ENCODE data around the gene UBC. TPM values are rescaled to one million over a fixed set of nuclear protein-coding genes. Genes with fewer than 3 reads are reported as not detected.

Gene UBC
- total and polyA plus RNA-seq, 9 of the 15 experiments (the other 6 are each of a cell fraction or from before 2014, with no cell fraction given), result 533 to 1,153 (median 813) TPM

GRCh38 chr12:124917135-124917840, 2.8 kb upstream of the UBC start (continued):
- TF ChIP-seq ZNF639 (CRISPR knock-in tag; conservative IDR thresholded peaks at IDR 0.05 in 1 of 2, IDR thresholded peaks at IDR 0.05 in 1 of 2), result peak in 1 of 2 experiments; percentile 83; a peak in 2 of 4 replicates
- TF ChIP-seq ZNF253 (CRISPR knock-in tag; conservative IDR thresholded peaks at IDR 0.05), result no peak
- peak; percentile 44; the same call in 1 of the 2 replicates for TF ChIP-seq NFRKB (IDR thresholded peaks at IDR 0.05; ENCODE audit: low read depth)
- TF ChIP-seq ZNF644 (tag; IDR thresholded peaks at IDR 0.05; ENCODE audit: low read depth), result no peak
- TF ChIP-seq SP1 (CRISPR knock-in tag; IDR thresholded peaks at IDR 0.05), result peak; percentile 87
- peak; percentile 94 for TF ChIP-seq PKNOX1 (IDR thresholded peaks at IDR 0.05)
- TF ChIP-seq ZBTB8A (IDR thresholded peaks at IDR 0.05; ENCODE audit: partially characterized antibody), result no peak
- TF ChIP-seq MYC (IDR thresholded peaks at IDR 0.05; ENCODE audit: low read depth, low read length), result peak; percentile 67; the same call in 1 of the 2 replicates
- TF ChIP-seq MYC (CRISPR knock-in tag; IDR thresholded peaks at IDR 0.05; ENCODE audit: borderline replicate concordance, low read depth), result no peak
- peak; percentile 68 for TF ChIP-seq ZNF316 (IDR thresholded peaks at IDR 0.05)
- peak; percentile 43 for TF ChIP-seq KDM5B (IDR thresholded peaks at IDR 0.05; ENCODE audit: insufficient replicate concordance, low read depth, low read length)
- TF ChIP-seq EGR1 (conservative IDR thresholded peaks at IDR 0.05), result peak; percentile 74
- TF ChIP-seq ZNF561 (CRISPR knock-in tag; conservative IDR thresholded peaks at IDR 0.05), result no peak
- TF ChIP-seq FOXP4 (CRISPR knock-in tag; IDR thresholded peaks at IDR 0.05; ENCODE audit: borderline replicate concordance), result peak; percentile 75; the same call in 1 of the 2 replicates
- TF ChIP-seq MAX (CRISPR knock-in tag; IDR thresholded peaks at IDR 0.05), result peak; percentile 53
- TF ChIP-seq THAP12 (CRISPR knock-in tag; IDR thresholded peaks at IDR 0.05), result no peak
- TF ChIP-seq SP2 (IDR thresholded peaks at IDR 0.05; ENCODE audit: extremely low read depth, low read depth, low read length, poor library complexity, severe bottlenecking), result no peak
- TF ChIP-seq ARID3B (CRISPR knock-in tag; IDR thresholded peaks at IDR 0.05; ENCODE audit: borderline replicate concordance), result no peak

Data from K562 (cell line).